Uterus (tissue), 2 donors: ENCODE measurements around the gene SRBD1.

Source experiments
- CTCF ChIP-seq, 4 experiments: fragments of 200-600 bp in 2 of 4; fragments of 450-650 bp in 2 of 4; sonication (generic) in 2 of 4; IDR thresholded peaks; one replicate each; pipeline ENCODE4 v1.5.1; 2016 to 2019; ENCODE audit warnings: antibody characterized with exemption in 4 of 4, mild to moderate bottlenecking in 2 of 4, moderate library complexity in 1 of 4
- POLR2A ChIP-seq, 2 donors: fragments of 450-650 bp; IDR thresholded peaks; one replicate each; pipeline ENCODE4 v1.6.1; 2016; ENCODE audit warnings: antibody characterized with exemption in 2 of 2, mild to moderate bottlenecking in 1 of 2, moderate library complexity in 1 of 2

- TF ChIP-seq CTCF (IDR thresholded peaks at IDR 0.05) (no peak), POLR2A (IDR thresholded peaks at IDR 0.05) (no peak)
Observed at GRCh38 chr2:45459860-45460259, 151.2 kb downstream of the SRBD1 start.
